ENCODE results near the gene ZRANB2.

The ZRANB2 gene

GRCh38 chr1:71080739-71081696 lies at the start of gene ZRANB2:
TSS of gene ZRANB2 (minus strand) at chr1:71081035. CDS start at chr1:71080995, 40 bp downstream.
- peak; percentile 94 for DNase-seq

GRCh38 chr1:71128060-71128459 lies 47.2 kb upstream of the ZRANB2 start:
- no peak for DNase-seq

- no peak for DNase-seq
Observed at GRCh38 chr1:71118086-71118485, 37.3 kb upstream of the ZRANB2 start.

- DNase-seq = no peak
Observed at GRCh38 chr1:71116729-71117128, 35.9 kb upstream of the ZRANB2 start.

- no peak for DNase-seq
Observed at GRCh38 chr1:71106658-71107322, 26.0 kb upstream of the ZRANB2 start.

GRCh38 chr1:71104417-71104816 lies 23.6 kb upstream of the ZRANB2 start:
- DNase-seq = no peak

- no peak for DNase-seq
Observed at GRCh38 chr1:71101839-71102376, 21.1 kb upstream of the ZRANB2 start.

- no peak for DNase-seq
Observed at GRCh38 chr1:71097428-71097827, 16.6 kb upstream of the ZRANB2 start.

- DNase-seq = no peak
Observed at GRCh38 chr1:71094913-71095312, 14.1 kb upstream of the ZRANB2 start.

GRCh38 chr1:71093938-71094337 lies 13.1 kb upstream of the ZRANB2 start:
- peak; percentile 4 for DNase-seq

GRCh38 chr1:71089536-71090270 lies 8.9 kb upstream of the ZRANB2 start:
- DNase-seq = peak; percentile 11

- no peak for DNase-seq
Observed at GRCh38 chr1:71088645-71089287, 7.9 kb upstream of the ZRANB2 start.

GRCh38 chr1:71087713-71088112 lies 6.9 kb upstream of the ZRANB2 start:
- DNase-seq = no peak

- DNase-seq = no peak
Observed at GRCh38 chr1:71087060-71087459, 6.2 kb upstream of the ZRANB2 start.

- no peak for DNase-seq
Observed at GRCh38 chr1:71086331-71086730, 5.5 kb upstream of the ZRANB2 start.

- no peak for DNase-seq
Observed at GRCh38 chr1:71083271-71083670, 2.4 kb upstream of the ZRANB2 start.

- DNase-seq = no peak
Observed at GRCh38 chr1:71081697-71082080, 854 bp upstream of the ZRANB2 start.

GRCh38 chr1:71080230-71080738 lies 551 bp downstream of the ZRANB2 start:
- DNase-seq = no peak

GRCh38 chr1:71074681-71075080 lies 6.2 kb downstream of the ZRANB2 start:
- no peak for DNase-seq

- no peak for DNase-seq
Observed at GRCh38 chr1:71072273-71072672, 8.6 kb downstream of the ZRANB2 start.

- no peak for DNase-seq
Observed at GRCh38 chr1:71071720-71072119, 9.1 kb downstream of the ZRANB2 start.

All from amniotic stem cell (primary cell).